RPMI7951 (cell line): Measurements from ENCODE around the gene SLC39A8. TPM values are rescaled to one million over a fixed set of nuclear protein-coding genes. Genes with fewer than 3 reads are reported as not detected.
A peak's percentile ranks its signal among the peaks of the same experiment; 100 is the strongest.

ENCODE experiments used
- DNase-seq: peaks from one replicate; pipeline ENCODE4 v3.0.0-alpha.2; 2012; ENCODE audit warnings: low read depth
- total RNA-seq: library from RNA; depleted of rRNA; stranded (reverse); fragments of >200 nt; shearing (Covaris generic); gene quantifications from 2 replicates; pipeline ENCODE4 v1.2.3, GENCODE V29; 2014

Gene SLC39A8
- total RNA-seq, 1 experiment from 2014 or later, result 6.7 TPM

DNA sequence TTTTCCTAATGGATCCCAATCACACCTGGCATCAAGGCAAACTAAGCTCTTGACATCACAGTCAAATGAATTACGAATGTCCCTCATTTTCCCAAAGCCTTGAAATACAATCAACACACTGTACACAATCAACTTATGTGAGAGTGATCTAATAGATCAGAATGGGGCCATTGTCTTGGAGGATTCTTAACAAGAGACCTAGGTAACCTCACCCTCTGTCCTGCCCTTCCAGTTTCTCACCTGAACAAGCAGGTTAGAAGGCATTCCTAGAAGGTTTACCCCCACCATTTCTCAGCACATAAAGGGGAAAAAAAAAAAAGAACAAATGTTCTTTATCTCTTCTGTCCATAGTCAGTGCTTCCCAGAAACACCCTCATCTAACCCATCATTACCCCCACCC, 6.3 kb downstream of the SLC39A8 start:
- no peak for DNase-seq

- no peak for DNase-seq
Measured at GRCh38 chr4:102338405-102338804, 6.9 kb downstream of the SLC39A8 start.

DNA sequence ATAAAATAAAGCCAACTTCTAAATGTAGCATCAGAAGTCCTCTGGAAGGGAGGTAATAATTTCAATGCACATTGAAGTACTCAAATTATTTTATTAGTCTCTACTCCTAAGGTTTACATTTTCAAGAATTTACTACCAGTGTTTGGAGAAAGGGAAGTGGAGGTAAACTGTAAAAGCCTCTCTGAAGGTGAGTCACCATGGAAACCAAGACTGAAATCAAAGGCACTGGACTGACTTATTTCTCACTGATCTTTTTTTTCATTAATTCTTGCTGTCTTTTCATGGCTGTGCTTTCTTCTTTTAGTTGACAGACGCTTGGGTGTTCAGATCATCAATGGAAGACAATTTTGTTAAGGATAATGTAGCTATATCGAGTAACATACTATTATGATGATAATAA, 9.7 kb downstream of the SLC39A8 start:
- no peak for DNase-seq

GRCh38 chr4:102334624-102335023, 10.7 kb downstream of the SLC39A8 start:
- no peak for DNase-seq

DNA sequence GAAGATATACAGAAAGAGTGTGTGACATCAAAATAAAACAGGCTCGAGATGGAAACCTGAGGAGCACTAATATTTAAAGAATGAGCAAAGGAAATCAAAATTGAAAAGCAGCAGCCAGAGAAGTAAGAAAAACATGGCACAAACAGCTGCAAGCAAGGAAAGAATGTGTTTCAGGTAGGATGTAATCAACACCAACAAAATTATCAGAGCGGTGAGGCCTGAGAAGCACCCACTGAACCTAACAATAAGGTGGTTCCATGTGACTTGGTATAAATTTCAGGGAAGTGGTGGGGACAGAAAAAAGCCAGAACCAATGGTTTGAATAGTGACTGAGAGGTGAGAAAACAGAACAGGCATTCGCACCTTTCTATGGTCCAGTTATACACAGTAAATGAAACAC, 11.5 kb downstream of the SLC39A8 start:
- no peak for DNase-seq

DNA sequence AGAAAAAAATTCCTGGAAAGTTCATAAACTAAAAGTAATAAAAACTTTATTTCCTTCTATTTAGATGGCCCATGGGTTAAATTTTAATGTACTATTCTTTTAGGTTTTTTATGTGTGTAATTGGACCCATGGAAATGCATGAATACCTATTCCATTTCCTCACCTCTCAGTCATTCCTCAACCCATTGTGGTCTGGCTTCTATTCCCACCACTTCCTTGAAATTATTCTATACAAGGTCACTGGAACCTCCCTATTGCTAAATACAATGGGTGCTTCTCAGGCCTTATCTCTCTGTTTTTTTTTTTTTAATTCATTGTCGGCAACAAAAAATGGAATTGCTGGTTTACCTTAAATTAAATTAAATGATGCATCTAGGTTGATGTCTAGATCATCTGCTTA, 17.2 kb downstream of the SLC39A8 start:
- no peak for DNase-seq

- DNase-seq, result no peak
Measured at GRCh38 chr4:102326951-102327350, 18.3 kb downstream of the SLC39A8 start.

- DNase-seq, result no peak
Measured at GRCh38 chr4:102324730-102325129, 20.6 kb downstream of the SLC39A8 start.

DNA sequence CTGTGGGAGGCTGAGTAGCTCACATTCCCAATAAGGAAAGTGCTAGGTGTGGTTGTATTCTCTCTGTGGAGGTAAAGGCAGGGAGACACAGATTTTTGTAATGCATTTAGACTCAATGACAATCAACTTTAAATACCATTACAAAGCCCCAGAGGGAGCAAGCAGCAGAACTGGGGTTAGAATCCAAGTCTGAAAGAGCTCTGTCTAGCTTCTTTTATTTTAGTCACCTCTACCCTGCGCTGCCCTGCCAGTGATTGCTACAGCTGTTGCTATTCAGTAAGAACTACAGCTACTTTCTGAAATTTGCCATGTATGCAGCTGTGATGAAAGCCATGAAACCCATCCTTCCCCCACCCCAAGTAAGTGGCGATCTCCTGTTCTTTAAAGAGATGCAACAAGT, 22.5 kb downstream of the SLC39A8 start:
- DNase-seq, result no peak

DNA sequence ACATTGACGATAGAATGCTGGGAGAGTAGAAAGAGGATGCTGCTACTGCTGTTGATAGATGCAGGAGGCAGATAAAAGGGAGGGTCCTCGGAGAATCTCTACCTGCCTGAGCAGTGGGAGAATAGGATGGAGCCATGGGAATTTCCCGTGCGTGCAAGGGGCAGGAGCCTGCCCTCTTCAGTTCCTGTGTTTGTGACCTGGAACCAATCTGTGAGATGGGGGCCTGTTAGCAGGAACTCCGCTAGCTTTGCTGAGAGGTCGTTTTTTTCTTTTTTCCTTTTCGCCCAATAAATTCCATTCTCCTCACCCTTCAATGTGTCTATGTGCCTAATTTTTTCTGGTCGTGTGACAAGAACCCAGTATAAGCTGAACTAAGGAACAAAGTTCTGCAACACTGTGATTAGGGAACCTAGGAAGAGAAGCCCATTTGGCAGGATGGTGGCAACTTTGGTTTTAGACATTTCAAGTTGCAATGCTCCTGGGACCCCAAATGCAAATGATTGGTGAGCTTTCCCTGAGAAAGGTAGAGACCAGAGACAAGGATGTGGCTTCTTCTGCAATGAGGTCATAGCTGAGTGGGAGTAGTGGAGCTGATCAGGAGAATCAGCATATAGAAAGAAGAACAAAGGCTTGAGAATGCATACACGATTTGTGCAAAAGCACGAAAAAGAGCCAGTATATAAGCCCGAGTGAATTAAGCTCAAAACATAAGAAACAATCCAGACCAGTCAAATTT, 23.9 kb downstream of the SLC39A8 start:
- no peak for DNase-seq

- DNase-seq, result no peak
Measured at GRCh38 chr4:102319594-102319993, 25.7 kb downstream of the SLC39A8 start.

DNA sequence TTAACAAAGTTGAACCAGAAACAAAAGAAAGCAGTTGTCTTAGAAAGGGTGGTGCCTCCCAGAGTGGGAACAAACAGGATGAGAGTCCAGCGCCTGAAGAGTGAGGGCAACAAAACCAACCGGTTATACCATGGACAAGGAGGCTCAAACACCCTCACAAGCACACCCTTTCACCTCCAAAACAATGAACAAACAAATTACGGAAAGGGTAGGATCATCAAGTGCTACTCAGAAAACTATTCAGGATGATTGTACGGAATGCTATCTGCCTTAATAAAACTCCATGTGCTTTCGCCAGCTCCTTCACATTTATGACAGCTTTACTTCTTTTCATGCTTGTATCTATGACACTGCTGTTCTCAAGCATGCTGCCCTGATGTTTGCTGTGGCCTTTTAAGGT, 26.8 kb downstream of the SLC39A8 start:
- DNase-seq, result no peak

- DNase-seq, result no peak
Measured at GRCh38 chr4:102318105-102318504, 27.2 kb downstream of the SLC39A8 start.

DNA sequence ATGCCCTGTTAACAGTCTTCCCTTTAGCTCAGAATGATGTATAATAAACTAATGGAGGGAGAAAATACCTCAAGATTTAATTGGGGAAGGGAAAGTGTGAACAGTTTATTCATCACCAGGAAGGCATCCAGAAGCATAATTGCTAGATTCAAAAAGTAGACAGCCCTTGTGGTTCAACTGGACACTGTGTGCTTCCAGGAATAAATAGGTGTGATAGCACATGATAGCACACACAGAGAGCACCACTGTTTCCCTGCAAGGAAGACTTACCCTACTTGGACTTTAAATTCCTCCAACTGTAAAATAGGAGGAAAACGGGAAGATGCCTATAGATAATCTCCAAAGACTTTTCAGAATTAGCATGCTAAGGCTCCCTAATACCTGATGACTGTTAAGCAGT, 27.8 kb downstream of the SLC39A8 start:
- DNase-seq, result no peak

GRCh38 chr4:102316585-102316984, 28.7 kb downstream of the SLC39A8 start:
- DNase-seq, result no peak

- no peak for DNase-seq
Measured at GRCh38 chr4:102315532-102315931, 29.8 kb downstream of the SLC39A8 start.

DNA sequence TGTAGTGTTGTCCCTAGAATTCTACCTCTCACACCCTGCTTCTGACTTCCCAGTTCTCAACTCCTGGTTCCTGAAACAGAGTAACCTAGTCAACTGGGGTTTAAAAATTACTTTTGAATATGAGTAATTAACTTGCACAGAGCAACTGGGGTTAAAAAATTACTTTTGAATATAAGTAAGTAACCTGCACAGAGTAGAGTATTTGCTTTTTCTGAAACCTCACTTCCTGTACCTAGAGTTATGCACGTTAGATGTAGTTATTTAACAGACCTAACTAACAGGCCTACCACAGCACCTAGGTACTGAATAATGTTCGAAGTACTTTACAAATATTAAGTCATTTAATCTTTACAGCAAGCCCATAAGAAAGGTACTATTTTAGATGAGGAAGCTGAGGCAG, 32.9 kb downstream of the SLC39A8 start:
- DNase-seq, result no peak

DNA sequence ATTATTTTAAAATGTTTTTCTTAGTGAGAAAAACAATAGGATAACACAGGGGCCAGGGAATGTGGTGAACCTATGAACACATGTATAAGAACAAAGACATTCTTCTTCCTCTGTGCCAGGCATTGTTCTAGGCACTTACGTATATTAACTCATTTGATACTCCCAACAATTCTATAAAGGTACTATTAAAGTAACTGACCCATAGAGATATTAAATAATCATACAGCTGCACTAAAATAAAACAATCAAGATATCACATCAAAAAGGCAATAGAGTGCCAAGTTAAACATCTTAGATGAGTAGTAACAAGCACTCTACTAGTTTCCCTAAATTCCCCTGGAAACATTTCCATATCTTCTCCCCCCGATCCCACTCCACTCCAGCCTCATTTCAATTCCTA, 33.4 kb downstream of the SLC39A8 start:
- DNase-seq, result no peak

- DNase-seq, result no peak
Measured at GRCh38 chr4:102311407-102311806, 33.9 kb downstream of the SLC39A8 start.

DNA sequence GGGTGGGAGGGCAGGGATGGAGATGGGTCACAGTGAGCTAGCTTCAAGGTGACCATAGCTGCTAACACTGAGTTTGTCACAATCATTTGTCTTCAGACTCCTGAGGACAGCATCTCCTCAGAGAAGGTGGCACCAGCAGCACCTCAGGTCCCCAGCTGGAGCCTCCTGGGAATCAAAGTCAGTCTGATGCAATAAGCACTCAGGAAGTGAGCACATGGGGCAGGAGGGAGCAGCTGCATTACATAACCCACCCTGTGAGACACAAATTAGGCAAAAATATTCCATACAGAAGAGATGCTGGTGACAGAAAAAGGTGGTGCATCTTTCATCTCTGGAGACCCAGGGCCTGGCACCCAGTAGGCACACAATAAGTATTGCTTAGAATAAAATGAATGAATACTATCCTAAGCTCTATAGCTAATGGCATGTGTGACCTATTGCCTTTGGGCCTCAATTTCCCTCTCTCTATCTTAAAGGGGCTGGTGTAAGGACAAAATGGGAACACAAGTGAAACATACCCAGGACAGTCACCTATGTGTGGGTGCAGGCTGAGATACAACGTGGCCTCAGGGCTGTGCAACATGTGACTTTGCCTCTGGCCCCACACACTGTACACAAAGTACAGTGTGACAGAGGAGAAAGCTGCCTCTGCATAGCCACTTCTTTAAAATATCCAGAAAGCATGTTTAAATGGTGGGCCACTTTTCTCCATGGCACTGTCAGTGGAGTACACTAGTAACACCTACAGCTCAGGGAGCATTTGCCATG, 37.1 kb downstream of the SLC39A8 start:
- DNase-seq, result peak; percentile 2

DNA sequence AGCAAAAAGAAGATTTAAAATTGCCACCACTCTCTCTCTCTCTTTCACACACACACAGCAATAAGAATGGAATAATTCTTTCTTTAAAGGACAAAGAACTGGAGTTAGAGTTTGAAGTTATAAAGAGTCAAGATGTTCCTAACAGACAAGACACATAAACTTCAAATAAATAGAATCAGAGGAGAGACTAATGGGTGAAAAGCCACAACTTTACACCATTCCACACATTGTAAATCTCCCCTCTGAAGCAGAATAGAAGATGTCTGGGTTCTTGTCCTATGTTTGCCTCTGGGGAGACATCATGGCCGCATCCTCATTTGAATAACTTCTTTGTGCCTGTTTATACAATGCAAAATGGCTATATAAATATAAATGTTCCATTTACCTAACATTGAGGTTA, 39.6 kb downstream of the SLC39A8 start:
- no peak for DNase-seq

- no peak for DNase-seq
Measured at GRCh38 chr4:102302762-102303161, 42.5 kb downstream of the SLC39A8 start.

DNA sequence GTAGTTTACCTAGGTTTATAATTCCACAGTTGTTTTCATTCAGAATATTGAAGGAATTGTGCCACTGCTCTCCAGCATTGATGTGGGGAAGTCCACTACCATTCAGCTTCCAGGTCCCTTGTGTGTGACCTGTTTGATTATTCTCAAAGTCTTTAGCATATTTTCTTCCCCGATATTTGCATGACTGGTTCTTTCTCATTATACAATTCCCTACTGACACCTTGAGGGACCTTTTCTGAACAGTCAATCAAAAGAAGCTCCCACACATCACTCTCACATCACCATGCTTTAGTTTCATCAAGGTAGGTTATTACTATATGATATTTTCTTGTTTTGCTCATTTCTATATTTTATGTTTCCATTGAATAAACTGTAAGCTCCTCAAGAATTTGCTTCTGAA, 44.1 kb downstream of the SLC39A8 start:
- DNase-seq, result no peak
